ENCODE measurements around the gene USP22. TPM values are rescaled to one million over a fixed set of nuclear protein-coding genes. Genes with fewer than 3 reads are reported as not detected.

The USP22 gene
- total and polyA plus RNA-seq, 10 of the 15 experiments (the other 5 are each of a cell fraction or from before 2014, with no cell fraction given) = 10.8 to 218 (median 98.8) TPM

DNA sequence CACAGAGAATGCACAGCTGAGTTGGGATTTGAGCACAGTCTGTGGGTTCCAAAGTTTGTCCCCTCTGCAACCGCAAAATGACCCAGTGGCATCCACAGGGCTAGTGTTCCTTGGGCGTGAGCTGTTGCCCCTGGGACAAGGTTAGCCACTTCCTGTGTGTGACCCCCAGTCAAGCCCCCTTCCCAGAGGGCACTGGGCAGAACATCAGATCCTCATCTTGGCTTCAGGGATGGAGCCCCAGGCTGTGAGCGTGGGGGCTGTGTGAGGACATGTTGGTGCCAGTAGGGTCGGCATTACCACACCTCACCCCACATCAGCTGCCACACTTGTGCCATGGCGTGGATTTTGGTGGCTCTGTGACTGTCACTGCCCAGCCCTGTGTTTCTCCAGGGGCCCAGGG, 55.3 kb downstream of the USP22 start:
- Histone ChIP-seq H3K79me2 (ENCODE audit: control insufficient read depth, insufficient read depth, low read length) (no peaks in the 10 kb centered on the region), H2AFZ (ENCODE audit: control insufficient read depth, low read depth, low read length) (no peak overlapping the region), H3K36me3 (ENCODE audit: control insufficient read depth in 2 of 2, insufficient read depth in 2 of 2, low read length in 1 of 2) (no peaks in the 10 kb centered on the region), H3K4me1 (ENCODE audit: control insufficient read depth, insufficient read depth, low read length) (no peaks in the 10 kb centered on the region), H3K9ac (ENCODE audit: control insufficient read depth, insufficient read depth, low read length) (no peak overlapping the region), H3K4me2 (ENCODE audit: control insufficient read depth, insufficient read depth) (no peak overlapping the region), H3K9me3 (replicated peaks; ENCODE audit: control insufficient read depth, insufficient read depth, low read length) (no peaks in the 10 kb centered on the region), H3K27ac (ENCODE audit: control insufficient read depth, insufficient read depth) (no peak overlapping the region), H3K27me3 (replicated peaks in 1 of 2; ENCODE audit: control insufficient read depth in 2 of 2, insufficient read depth in 2 of 2, low read length in 1 of 2) (no peaks in the 10 kb centered on the region; a peak in 1 of 4 replicates), H3K4me3 (no peak overlapping the region), H4K20me1 (ENCODE audit: control insufficient read depth, insufficient read depth) (no peaks in the 10 kb centered on the region)
- 1% methylated on average over 5 of the region's 5 CpGs for WGBS (ENCODE audit: insufficient coverage, insufficient replicate concordance, low lambda C conversion rate, missing lambda C conversion rate)
- DNase-seq (ENCODE audit: low read depth, low spot score) (no peak), FAIRE-seq (no peak), ATAC-seq (no peak)
- TF ChIP-seq RFX5 (IDR thresholded peaks at IDR 0.05; ENCODE audit: low read depth, low read length) (no peak), EP300 (IDR thresholded peaks at IDR 0.05; ENCODE audit: borderline replicate concordance in 1 of 2, control insufficient read depth in 1 of 2, low read depth in 2 of 2, low read length in 2 of 2) (no peak), POLR2A (IDR thresholded peaks at IDR 0.05; ENCODE audit: low read depth, low read length) (no peak), PAX8 (IDR thresholded peaks at IDR 0.05) (no peak), POU2F2 (IDR thresholded peaks at IDR 0.05; ENCODE audit: borderline replicate concordance, low read depth, low read length) (no peak), BACH1 (IDR thresholded peaks at IDR 0.05; ENCODE audit: borderline replicate concordance) (no peak), MYC (IDR thresholded peaks at IDR 0.05; ENCODE audit: insufficient read depth, insufficient read length, insufficient replicate concordance, low read length, severe bottlenecking) (no peak), TCF7 (IDR thresholded peaks at IDR 0.05; ENCODE audit: borderline replicate concordance) (no peak), NFXL1 (IDR thresholded peaks at IDR 0.05; ENCODE audit: borderline replicate concordance) (no peak), HDGF (IDR thresholded peaks at IDR 0.05) (no peak)
- TF ChIP-seq, protein P1, sequence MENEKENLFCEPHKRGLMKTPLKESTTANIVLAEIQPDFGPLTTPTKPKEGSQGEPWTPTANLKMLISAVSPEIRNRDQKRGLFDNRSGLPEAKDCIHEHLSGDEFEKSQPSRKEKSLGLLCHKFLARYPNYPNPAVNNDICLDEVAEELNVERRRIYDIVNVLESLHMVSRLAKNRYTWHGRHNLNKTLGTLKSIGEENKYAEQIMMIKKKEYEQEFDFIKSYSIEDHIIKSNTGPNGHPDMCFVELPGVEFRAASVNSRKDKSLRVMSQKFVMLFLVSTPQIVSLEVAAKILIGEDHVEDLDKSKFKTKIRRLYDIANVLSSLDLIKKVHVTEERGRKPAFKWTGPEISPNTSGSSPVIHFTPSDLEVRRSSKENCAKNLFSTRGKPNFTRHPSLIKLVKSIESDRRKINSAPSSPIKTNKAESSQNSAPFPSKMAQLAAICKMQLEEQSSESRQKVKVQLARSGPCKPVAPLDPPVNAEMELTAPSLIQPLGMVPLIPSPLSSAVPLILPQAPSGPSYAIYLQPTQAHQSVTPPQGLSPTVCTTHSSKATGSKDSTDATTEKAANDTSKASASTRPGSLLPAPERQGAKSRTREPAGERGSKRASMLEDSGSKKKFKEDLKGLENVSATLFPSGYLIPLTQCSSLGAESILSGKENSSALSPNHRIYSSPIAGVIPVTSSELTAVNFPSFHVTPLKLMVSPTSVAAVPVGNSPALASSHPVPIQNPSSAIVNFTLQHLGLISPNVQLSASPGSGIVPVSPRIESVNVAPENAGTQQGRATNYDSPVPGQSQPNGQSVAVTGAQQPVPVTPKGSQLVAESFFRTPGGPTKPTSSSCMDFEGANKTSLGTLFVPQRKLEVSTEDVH (IDR thresholded peaks at IDR 0.05; ENCODE audit: low read depth, partially characterized antibody) = no peak
- TF ChIP-seq, protein P2, sequence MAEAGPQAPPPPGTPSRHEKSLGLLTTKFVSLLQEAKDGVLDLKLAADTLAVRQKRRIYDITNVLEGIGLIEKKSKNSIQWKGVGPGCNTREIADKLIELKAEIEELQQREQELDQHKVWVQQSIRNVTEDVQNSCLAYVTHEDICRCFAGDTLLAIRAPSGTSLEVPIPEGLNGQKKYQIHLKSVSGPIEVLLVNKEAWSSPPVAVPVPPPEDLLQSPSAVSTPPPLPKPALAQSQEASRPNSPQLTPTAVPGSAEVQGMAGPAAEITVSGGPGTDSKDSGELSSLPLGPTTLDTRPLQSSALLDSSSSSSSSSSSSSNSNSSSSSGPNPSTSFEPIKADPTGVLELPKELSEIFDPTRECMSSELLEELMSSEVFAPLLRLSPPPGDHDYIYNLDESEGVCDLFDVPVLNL (IDR thresholded peaks at IDR 0.05; ENCODE audit: low read depth, low read length) = no peak
- TF ChIP-seq, protein P3, sequence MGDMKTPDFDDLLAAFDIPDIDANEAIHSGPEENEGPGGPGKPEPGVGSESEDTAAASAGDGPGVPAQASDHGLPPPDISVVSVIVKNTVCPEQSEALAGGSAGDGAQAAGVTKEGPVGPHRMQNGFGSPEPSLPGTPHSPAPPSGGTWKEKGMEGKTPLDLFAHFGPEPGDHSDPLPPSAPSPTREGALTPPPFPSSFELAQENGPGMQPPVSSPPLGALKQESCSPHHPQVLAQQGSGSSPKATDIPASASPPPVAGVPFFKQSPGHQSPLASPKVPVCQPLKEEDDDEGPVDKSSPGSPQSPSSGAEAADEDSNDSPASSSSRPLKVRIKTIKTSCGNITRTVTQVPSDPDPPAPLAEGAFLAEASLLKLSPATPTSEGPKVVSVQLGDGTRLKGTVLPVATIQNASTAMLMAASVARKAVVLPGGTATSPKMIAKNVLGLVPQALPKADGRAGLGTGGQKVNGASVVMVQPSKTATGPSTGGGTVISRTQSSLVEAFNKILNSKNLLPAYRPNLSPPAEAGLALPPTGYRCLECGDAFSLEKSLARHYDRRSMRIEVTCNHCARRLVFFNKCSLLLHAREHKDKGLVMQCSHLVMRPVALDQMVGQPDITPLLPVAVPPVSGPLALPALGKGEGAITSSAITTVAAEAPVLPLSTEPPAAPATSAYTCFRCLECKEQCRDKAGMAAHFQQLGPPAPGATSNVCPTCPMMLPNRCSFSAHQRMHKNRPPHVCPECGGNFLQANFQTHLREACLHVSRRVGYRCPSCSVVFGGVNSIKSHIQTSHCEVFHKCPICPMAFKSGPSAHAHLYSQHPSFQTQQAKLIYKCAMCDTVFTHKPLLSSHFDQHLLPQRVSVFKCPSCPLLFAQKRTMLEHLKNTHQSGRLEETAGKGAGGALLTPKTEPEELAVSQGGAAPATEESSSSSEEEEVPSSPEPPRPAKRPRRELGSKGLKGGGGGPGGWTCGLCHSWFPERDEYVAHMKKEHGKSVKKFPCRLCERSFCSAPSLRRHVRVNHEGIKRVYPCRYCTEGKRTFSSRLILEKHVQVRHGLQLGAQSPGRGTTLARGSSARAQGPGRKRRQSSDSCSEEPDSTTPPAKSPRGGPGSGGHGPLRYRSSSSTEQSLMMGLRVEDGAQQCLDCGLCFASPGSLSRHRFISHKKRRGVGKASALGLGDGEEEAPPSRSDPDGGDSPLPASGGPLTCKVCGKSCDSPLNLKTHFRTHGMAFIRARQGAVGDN (IDR thresholded peaks at IDR 0.05) = no peak
- no TSS peak for BruUV-seq (replicated peaks)
- intact Hi-C loops (cut with micrococcal nuclease; ENCODE audit: unreplicated experiment) = no loop called here
- in situ Hi-C loops (cut with MboI) = no loop called here
- RAD21 ChIA-PET (ENCODE audit: unreplicated experiment) = no interaction called here
- SMC1A ChIA-PET (ENCODE audit: uncharacterized antibody, unreplicated experiment) = no interaction called here
- POLR2A ChIA-PET = no interaction called here
- CTCF ChIA-PET = no interaction called here
